Fibroblast of villous mesenchyme (primary cell): ENCODE results near the gene OMD. TPM values are rescaled to one million over a fixed set of nuclear protein-coding genes. Genes with fewer than 3 reads are reported as not detected.
"Not testable (repeated sequence)": the region's sequence is repeated elsewhere in the genome, so short reads cannot be mapped to it uniquely, and the experiment has no call there.

Source experiments
- DNase-seq: peaks from one replicate; pipeline ENCODE4 v3.0.0-alpha.2; 2010; ENCODE audit warnings: low read depth
- H3K4me3 ChIP-seq: 2 replicates; pipeline ENCODE4 v1.5.1; 2011; ENCODE audit warnings: low read depth, mild to moderate bottlenecking, low read length
- CTCF ChIP-seq: IDR thresholded peaks from 2 replicates; pipeline ENCODE4 v1.5.1; 2012; ENCODE audit warnings: low read depth, mild to moderate bottlenecking, low read length; ENCODE audit not compliant: insufficient read depth
- total RNA-seq: library from RNA; depleted of rRNA; stranded (reverse); fragments of >200 nt; gene quantifications from 2 replicates; pipeline ENCODE4 v1.2.3, GENCODE V29; 2012

OMD gene
- total RNA-seq, 1 donor, result not detected

GRCh38 chr9:92422611-92423338 is 1.5 kb downstream of the OMD start:
- no peak overlapping the region for H3K4me3 ChIP-seq
- TF ChIP-seq CTCF, result no peak

GRCh38 chr9:92414566-92414965 is 9.7 kb downstream of the OMD start:
- DNase-seq, result no peak
- no peak for TF ChIP-seq CTCF
- no peak overlapping the region for H3K4me3 ChIP-seq

More at GRCh38 chr9:92422611-92423338, 1.5 kb downstream of the OMD start:
- DNase-seq, result no peak

GRCh38 chr9:92411157-92411556 is 13.1 kb downstream of the OMD start:
- not testable (repeated sequence) for H3K4me3 ChIP-seq
- peak; percentile 40 for DNase-seq

GRCh38 chr9:92408747-92409478 is 15.4 kb downstream of the OMD start:
- no peak overlapping the region for H3K4me3 ChIP-seq
- no peak for TF ChIP-seq CTCF
- no peak for DNase-seq

- no peak for DNase-seq
- TF ChIP-seq CTCF, result no peak
- no peak overlapping the region for H3K4me3 ChIP-seq
These were observed 16.5 kb downstream of the OMD start for GRCh38 chr9:92407818-92408217.

GRCh38 chr9:92406477-92406876 is 17.8 kb downstream of the OMD start:
- no peak for TF ChIP-seq CTCF
- no peak overlapping the region for H3K4me3 ChIP-seq
- peak; percentile 16 for DNase-seq

GRCh38 chr9:92405818-92406217 is 18.5 kb downstream of the OMD start:
- no peak overlapping the region for H3K4me3 ChIP-seq
- peak; percentile 28 for DNase-seq
- no peak for TF ChIP-seq CTCF
